ENCODE results near the gene MARCHF3.
"Not testable (repeated sequence)": the region's sequence is repeated elsewhere in the genome, so short reads cannot be mapped to it uniquely, and the experiment has no call there.

GRCh38 chr5:126853541-126854307 is 176.6 kb downstream of the MARCHF3 start:
- not testable (repeated sequence) for TF ChIP-seq RAD21 (conservative IDR thresholded peaks at IDR 0.05 in 1 of 2, IDR thresholded peaks at IDR 0.05 in 1 of 2); CBX8 (IDR thresholded peaks at IDR 0.05); EHMT2 (IDR thresholded peaks at IDR 0.05; ENCODE audit: low read depth); MAX (IDR thresholded peaks at IDR 0.05)
- TF ChIP-seq, protein P1, sequence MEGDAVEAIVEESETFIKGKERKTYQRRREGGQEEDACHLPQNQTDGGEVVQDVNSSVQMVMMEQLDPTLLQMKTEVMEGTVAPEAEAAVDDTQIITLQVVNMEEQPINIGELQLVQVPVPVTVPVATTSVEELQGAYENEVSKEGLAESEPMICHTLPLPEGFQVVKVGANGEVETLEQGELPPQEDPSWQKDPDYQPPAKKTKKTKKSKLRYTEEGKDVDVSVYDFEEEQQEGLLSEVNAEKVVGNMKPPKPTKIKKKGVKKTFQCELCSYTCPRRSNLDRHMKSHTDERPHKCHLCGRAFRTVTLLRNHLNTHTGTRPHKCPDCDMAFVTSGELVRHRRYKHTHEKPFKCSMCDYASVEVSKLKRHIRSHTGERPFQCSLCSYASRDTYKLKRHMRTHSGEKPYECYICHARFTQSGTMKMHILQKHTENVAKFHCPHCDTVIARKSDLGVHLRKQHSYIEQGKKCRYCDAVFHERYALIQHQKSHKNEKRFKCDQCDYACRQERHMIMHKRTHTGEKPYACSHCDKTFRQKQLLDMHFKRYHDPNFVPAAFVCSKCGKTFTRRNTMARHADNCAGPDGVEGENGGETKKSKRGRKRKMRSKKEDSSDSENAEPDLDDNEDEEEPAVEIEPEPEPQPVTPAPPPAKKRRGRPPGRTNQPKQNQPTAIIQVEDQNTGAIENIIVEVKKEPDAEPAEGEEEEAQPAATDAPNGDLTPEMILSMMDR (IDR thresholded peaks at IDR 0.05) = not testable (repeated sequence)
- TF ChIP-seq, protein P2, sequence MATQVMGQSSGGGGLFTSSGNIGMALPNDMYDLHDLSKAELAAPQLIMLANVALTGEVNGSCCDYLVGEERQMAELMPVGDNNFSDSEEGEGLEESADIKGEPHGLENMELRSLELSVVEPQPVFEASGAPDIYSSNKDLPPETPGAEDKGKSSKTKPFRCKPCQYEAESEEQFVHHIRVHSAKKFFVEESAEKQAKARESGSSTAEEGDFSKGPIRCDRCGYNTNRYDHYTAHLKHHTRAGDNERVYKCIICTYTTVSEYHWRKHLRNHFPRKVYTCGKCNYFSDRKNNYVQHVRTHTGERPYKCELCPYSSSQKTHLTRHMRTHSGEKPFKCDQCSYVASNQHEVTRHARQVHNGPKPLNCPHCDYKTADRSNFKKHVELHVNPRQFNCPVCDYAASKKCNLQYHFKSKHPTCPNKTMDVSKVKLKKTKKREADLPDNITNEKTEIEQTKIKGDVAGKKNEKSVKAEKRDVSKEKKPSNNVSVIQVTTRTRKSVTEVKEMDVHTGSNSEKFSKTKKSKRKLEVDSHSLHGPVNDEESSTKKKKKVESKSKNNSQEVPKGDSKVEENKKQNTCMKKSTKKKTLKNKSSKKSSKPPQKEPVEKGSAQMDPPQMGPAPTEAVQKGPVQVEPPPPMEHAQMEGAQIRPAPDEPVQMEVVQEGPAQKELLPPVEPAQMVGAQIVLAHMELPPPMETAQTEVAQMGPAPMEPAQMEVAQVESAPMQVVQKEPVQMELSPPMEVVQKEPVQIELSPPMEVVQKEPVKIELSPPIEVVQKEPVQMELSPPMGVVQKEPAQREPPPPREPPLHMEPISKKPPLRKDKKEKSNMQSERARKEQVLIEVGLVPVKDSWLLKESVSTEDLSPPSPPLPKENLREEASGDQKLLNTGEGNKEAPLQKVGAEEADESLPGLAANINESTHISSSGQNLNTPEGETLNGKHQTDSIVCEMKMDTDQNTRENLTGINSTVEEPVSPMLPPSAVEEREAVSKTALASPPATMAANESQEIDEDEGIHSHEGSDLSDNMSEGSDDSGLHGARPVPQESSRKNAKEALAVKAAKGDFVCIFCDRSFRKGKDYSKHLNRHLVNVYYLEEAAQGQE (IDR thresholded peaks at IDR 0.05) = not testable (repeated sequence)

Data from A549 (cell line).